BJ (cell line): ENCODE results near the gene TMC5. TPM values are rescaled to one million over a fixed set of nuclear protein-coding genes. Genes with fewer than 3 reads are reported as not detected.
"Not testable (repeated sequence)": the region's sequence is repeated elsewhere in the genome, so short reads cannot be mapped to it uniquely, and the experiment has no call there.

ENCODE experiments used
- CTCF ChIA-PET: fragments of 350-600 bp; formaldehyde crosslinking; extraction: SDS; loops from one replicate; lab custom pipeline; 2021; ENCODE audit warnings: antibody characterized with exemption, inconsistent platforms; lab: Yijun Ruan, JAX
- POLR2A ChIA-PET: fragments of 300-600 bp; sonication (Branson Sonifier 250); formaldehyde crosslinking; extraction: SDS; loops from one replicate; lab custom pipeline; 2021; ENCODE audit warnings: antibody characterized with exemption; lab: Charles Lee
- DNase-seq: peaks from one replicate; pipeline ENCODE4 v3.0.0-alpha.2; 2011; ENCODE audit warnings: low read depth
- H3K27me3 ChIP-seq: 2 replicates; pipeline ENCODE4 v1.6.0; 2011; ENCODE audit warnings: low read length; ENCODE audit not compliant: control insufficient read depth, insufficient read depth
- H3K36me3 ChIP-seq: 2 replicates; pipeline ENCODE4 v1.5.1; 2011; ENCODE audit warnings: low read length; ENCODE audit not compliant: control insufficient read depth, insufficient read depth
- H3K4me3 ChIP-seq: 2 replicates; pipeline ENCODE4 v1.5.1; 2011; ENCODE audit warnings: low read depth, mild to moderate bottlenecking, control low read depth, low read length
- CTCF ChIP-seq: IDR thresholded peaks from 2 replicates; pipeline ENCODE4 v1.5.1; 2011; ENCODE audit warnings: low read depth, mild to moderate bottlenecking, control low read depth, inconsistent platforms, low read length, moderate library complexity; ENCODE audit not compliant: insufficient read depth
- polyA plus RNA-seq: library from polyadenylated mRNA; depleted of rRNA; stranded (reverse); fragments of >200 nt; gene quantifications from 2 replicates; pipeline ENCODE4 v1.2.3, GENCODE V29; 2011

TMC5 gene
- polyA plus RNA-seq, 1 experiment: not detected

DNA sequence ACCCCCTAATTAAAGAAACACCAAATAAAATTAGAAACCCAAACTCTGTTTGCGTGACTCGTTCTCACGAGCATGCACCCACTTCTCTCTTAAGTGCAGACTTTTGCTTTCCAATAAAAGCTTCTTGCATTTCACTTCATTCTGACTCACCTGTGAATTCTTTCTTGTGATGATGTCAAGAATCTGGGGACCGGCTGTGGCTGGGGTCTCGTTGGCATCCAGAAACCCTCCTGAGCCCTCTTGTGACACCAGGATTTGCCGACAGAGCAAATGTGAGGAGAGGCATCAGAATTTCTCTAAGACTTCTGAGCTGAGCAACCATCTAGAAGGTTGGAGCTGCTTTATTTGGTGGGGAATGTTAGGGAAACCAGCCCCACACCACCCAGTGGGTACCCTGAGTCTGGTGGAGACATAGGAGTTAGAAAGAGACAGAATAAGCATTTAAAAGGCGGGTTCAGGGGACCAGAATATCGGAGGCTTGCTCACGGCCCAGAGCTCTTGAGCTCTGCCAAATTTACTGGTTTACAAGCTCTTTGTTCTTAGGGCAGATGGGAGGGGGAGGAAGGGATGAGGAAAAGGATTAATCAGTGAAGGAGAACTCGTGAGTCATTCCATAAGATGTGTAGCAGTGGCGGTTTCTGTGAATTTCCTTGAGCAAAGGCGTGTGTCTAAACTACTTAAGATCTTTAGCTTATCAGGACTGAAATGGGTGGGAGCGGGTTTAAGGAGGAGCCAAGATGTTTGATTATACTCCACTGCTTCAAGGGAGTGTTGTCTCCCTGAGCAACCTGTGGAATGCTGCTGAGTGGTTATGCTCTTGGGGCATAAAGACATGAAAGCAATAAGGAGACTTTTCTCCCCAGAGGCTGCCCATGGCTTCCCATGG lies 24.2 kb upstream of the TMC5 start:
- no peak overlapping the region for H3K4me3 ChIP-seq
- no peaks in the 10 kb centered on the region for H3K27me3 ChIP-seq
- TF ChIP-seq CTCF: no peak
- CTCF ChIA-PET: no interaction called here
- POLR2A ChIA-PET: no interaction called here
- no peaks in the 10 kb centered on the region for H3K36me3 ChIP-seq
- no peak for DNase-seq

DNA sequence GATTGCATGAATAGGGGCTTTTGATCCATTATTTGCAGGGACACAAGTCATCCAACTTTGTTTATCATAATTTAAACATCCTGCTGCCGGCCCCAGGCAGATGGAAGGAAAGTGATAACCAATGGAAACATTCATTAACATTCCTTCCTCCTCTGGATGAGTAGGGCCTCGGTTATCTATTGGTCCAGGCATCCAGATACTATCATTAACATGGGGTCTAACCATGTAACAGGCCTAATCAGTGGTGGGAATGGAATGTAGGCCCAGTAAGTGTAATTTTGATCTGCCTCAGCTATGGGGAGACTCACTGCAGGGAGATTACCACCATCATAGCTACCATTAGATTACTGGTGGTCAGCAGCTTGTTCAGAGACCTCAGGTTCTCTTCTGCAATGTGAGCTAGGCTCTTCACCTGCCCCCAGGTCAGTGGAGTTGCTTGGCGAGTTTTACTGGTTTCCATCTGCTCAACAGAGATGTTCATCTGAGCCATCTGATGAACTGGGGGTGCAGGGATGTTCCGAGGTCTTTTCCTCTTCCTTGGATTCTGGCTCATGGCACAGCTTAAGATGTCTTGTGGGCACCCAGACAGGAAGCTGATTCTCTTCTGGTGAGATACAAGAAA lies 21.9 kb upstream of the TMC5 start:
- H3K36me3 ChIP-seq, DNase-seq, CTCF ChIA-PET, POLR2A ChIA-PET, H3K4me3 ChIP-seq, H3K27me3 ChIP-seq: not testable (repeated sequence)

DNA sequence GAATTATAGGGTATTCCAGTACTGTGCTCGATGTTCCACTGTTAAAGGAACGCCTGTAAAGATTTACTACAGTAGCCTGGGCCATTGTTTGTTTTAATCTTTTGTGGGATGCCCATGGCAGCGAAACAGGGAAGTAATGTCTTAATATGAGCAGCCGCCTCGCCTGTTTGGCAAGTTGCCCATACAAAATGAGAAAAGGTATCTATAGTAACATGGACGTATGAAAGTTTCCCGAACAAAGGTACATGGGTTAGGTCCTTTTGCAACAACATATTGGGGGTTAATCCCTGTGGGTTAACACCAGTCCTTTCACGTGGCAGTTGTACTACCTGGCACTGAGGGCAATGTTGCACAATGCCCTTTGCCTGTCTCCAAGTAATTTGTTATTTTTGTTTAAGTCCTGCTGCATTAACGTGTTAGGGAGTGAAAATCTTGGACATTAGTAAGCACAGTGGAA lies 21.1 kb upstream of the TMC5 start:
- ChIA-PET POLR2A (no interaction called here), CTCF (no interaction called here)
- DNase-seq: no peak
- H3K27me3 ChIP-seq: no peaks in the 10 kb centered on the region
- no peak overlapping the region for H3K4me3 ChIP-seq
- H3K36me3 ChIP-seq: no peaks in the 10 kb centered on the region
- no peak for TF ChIP-seq CTCF

DNA sequence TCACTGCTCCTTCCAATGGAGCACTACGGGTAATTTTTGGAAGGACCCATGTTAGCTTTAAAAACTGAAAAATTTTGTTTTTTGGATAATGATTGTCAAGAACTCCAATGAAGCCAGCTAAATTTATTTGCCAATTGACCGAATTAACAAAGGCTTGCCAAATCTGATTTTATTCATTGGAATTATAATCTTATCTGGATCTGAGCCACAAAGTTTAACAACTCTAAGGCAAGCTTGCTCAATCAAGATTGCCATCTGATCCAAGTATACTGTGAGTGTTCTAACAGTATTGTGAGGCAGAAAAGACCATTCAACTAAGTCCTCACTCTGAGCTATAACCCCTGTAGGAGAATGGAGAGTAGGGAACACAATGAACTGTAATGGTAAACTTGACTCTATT lies 20.3 kb upstream of the TMC5 start:
- H3K4me3 ChIP-seq, H3K27me3 ChIP-seq, POLR2A ChIA-PET, H3K36me3 ChIP-seq, DNase-seq, CTCF ChIA-PET: not testable (repeated sequence)

GRCh38 chr16:19400711-19401110 lies 17.0 kb upstream of the TMC5 start:
- TF ChIP-seq CTCF: no peak
- CTCF ChIA-PET: no interaction called here
- H3K36me3 ChIP-seq: no peaks in the 10 kb centered on the region
- POLR2A ChIA-PET: no interaction called here
- no peak for DNase-seq
- no peak overlapping the region for H3K4me3 ChIP-seq
- H3K27me3 ChIP-seq: no peaks in the 10 kb centered on the region

- POLR2A ChIA-PET: no interaction called here
- TF ChIP-seq CTCF: no peak
- no peak for DNase-seq
- H3K36me3 ChIP-seq: no peaks in the 10 kb centered on the region
- CTCF ChIA-PET: no interaction called here
- H3K27me3 ChIP-seq: no peaks in the 10 kb centered on the region; the same call in none of the 2 replicates
- H3K4me3 ChIP-seq: no peak overlapping the region
Observed at GRCh38 chr16:19406891-19407491, 10.7 kb upstream of the TMC5 start.
